Measurements from ENCODE around the gene TRAK2. TPM values are rescaled to one million over a fixed set of nuclear protein-coding genes. Genes with fewer than 3 reads are reported as not detected.
"Not testable (repeated sequence)": the region's sequence is repeated elsewhere in the genome, so short reads cannot be mapped to it uniquely, and the experiment has no call there.

TRAK2 gene
- total and polyA plus RNA-seq, 2 of the 13 experiments (the other 11 are each of a cell fraction or from before 2014, with no cell fraction given), result 7.7 to 21.0 TPM

DNA sequence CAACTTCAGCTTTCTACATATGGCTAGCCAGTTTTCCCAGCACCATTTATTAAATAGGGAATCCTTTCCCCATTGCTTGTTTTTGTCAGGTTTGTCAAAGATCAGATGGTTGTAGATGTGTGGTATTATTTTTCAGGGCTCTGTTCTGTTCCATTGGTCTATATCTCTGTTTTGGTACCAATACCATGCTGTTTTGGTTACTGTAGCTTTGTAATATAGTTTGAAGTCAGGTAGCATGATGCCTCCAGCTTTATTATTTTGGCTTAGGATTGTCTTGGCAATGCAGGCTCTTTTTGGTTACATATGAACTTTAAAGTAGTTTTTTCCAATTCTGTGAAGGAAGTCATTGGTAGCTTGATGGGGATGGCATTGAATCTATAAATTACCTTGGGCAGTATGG lies 22.9 kb downstream of the TRAK2 start:
- H3K79me2 ChIP-seq (ENCODE audit: insufficient read depth, low read length); H2AFZ ChIP-seq (ENCODE audit: low read length); CTCF ChIA-PET (ENCODE audit: low intra/inter-chr PET ratio, low total read pairs); FAIRE-seq; H3K27ac ChIP-seq (ENCODE audit: extremely low read length, insufficient read depth, low read length); H3K9ac ChIP-seq (ENCODE audit: insufficient read depth, low read depth, low read length); intact Hi-C loops (cut with micrococcal nuclease; ENCODE audit: unreplicated experiment); H4K20me1 ChIP-seq (ENCODE audit: insufficient read depth, low read length); DNase-seq (ENCODE audit: low spot score); ATAC-seq; H3K27me3 ChIP-seq (ENCODE audit: control insufficient read depth in 1 of 2, insufficient read depth in 2 of 2, low read length in 2 of 2); POLR2A ChIA-PET; H3K9me3 ChIP-seq (ENCODE audit: low read length); H3K4me2 ChIP-seq (ENCODE audit: low read depth, low read length); H3K4me3 ChIP-seq (replicated peaks in 1 of 3; ENCODE audit: insufficient read depth in 1 of 3, low read depth in 2 of 3, low read length in 3 of 3); BruUV-seq (replicated peaks); in situ Hi-C loops (cut with HindIII; ENCODE audit: extremely low pct_ligation_motif_present, low pct_unique_long_range_greater_than_20kb); H3K36me3 ChIP-seq (replicated peaks in 1 of 2; ENCODE audit: control insufficient read depth in 1 of 2, insufficient read depth in 2 of 2, low read length in 2 of 2): not testable (repeated sequence)
- peaks cover 42% of the 10 kb centered on the region for H3K4me1 ChIP-seq (ENCODE audit: insufficient read depth, low read length)
- peak; percentile 59; the same call in 1 of the 2 replicates for TF ChIP-seq ZMYM3 (CRISPR knock-in tag; IDR thresholded peaks at IDR 0.05)

GRCh38 chr2:201425952-201426351 lies 25.3 kb downstream of the TRAK2 start:
- H3K27ac ChIP-seq (ENCODE audit: extremely low read length, insufficient read depth, low read length), result no peak overlapping the region
- in situ Hi-C loops (cut with HindIII; ENCODE audit: extremely low pct_ligation_motif_present, low pct_unique_long_range_greater_than_20kb), result no loop called here
- no peak for TF ChIP-seq ZNF138 (CRISPR knock-in tag; IDR thresholded peaks at IDR 0.05; ENCODE audit: low read depth)
- TF ChIP-seq ESRRA (CRISPR knock-in tag; IDR thresholded peaks at IDR 0.05; ENCODE audit: low read depth), result no peak
- TF ChIP-seq ZNF780A (CRISPR knock-in tag; IDR thresholded peaks at IDR 0.05), result no peak
- TF ChIP-seq, protein P1, sequence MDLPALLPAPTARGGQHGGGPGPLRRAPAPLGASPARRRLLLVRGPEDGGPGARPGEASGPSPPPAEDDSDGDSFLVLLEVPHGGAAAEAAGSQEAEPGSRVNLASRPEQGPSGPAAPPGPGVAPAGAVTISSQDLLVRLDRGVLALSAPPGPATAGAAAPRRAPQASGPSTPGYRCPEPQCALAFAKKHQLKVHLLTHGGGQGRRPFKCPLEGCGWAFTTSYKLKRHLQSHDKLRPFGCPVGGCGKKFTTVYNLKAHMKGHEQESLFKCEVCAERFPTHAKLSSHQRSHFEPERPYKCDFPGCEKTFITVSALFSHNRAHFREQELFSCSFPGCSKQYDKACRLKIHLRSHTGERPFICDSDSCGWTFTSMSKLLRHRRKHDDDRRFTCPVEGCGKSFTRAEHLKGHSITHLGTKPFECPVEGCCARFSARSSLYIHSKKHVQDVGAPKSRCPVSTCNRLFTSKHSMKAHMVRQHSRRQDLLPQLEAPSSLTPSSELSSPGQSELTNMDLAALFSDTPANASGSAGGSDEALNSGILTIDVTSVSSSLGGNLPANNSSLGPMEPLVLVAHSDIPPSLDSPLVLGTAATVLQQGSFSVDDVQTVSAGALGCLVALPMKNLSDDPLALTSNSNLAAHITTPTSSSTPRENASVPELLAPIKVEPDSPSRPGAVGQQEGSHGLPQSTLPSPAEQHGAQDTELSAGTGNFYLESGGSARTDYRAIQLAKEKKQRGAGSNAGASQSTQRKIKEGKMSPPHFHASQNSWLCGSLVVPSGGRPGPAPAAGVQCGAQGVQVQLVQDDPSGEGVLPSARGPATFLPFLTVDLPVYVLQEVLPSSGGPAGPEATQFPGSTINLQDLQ (CRISPR knock-in tag; IDR thresholded peaks at IDR 0.05), result no peak
- TF ChIP-seq TFAP4 (IDR thresholded peaks at IDR 0.05; ENCODE audit: borderline replicate concordance, low read depth), result no peak
- no peak for TF ChIP-seq IKZF4 (CRISPR knock-in tag; IDR thresholded peaks at IDR 0.05; ENCODE audit: borderline replicate concordance, low read depth, not compliant biosample characterization)
- no TSS peak for BruUV-seq (replicated peaks)
- no peaks in the 10 kb centered on the region for H4K20me1 ChIP-seq (ENCODE audit: insufficient read depth, low read length)
- ChIA-PET POLR2A (no interaction called here), CTCF (ENCODE audit: low intra/inter-chr PET ratio, low total read pairs) (no interaction called here)
- intact Hi-C loops (cut with micrococcal nuclease; ENCODE audit: unreplicated experiment), result no loop called here
- no peak overlapping the region for H3K9ac ChIP-seq (ENCODE audit: insufficient read depth, low read depth, low read length)
- H2AFZ ChIP-seq (ENCODE audit: low read length), result no peak overlapping the region
- peaks cover 25% of the 10 kb centered on the region for H3K4me1 ChIP-seq (ENCODE audit: insufficient read depth, low read length)
- H3K79me2 ChIP-seq (ENCODE audit: insufficient read depth, low read length), result peaks cover 3% of the 10 kb centered on the region
- FAIRE-seq (no peak), ATAC-seq (no peak), DNase-seq (ENCODE audit: low spot score) (no peak)
- H3K4me2 ChIP-seq (ENCODE audit: low read depth, low read length), result no peak overlapping the region
- H3K4me3 ChIP-seq (replicated peaks in 1 of 3; ENCODE audit: insufficient read depth in 1 of 3, low read depth in 2 of 3, low read length in 3 of 3), result no peak overlapping the region
- WGBS (ENCODE audit: low lambda C conversion rate), result 91% methylated on average over 9 of the region's 9 CpGs
- H3K36me3 ChIP-seq (replicated peaks in 1 of 2; ENCODE audit: control insufficient read depth in 1 of 2, insufficient read depth in 2 of 2, low read length in 2 of 2), result no peaks in the 10 kb centered on the region
- H3K9me3 ChIP-seq (ENCODE audit: low read length), result no peaks in the 10 kb centered on the region
- H3K27me3 ChIP-seq (ENCODE audit: control insufficient read depth in 1 of 2, insufficient read depth in 2 of 2, low read length in 2 of 2), result no peaks in the 10 kb centered on the region

All from HepG2 (cell line).